Stimulated activated CD8-positive, alpha-beta memory T cell treated with anti-CD3 and anti-CD28 coated beads, Interleukin-2, amount 100 ng/mL, for 48 hours (primary cell): Measurements from ENCODE around the gene ACAP3.

Source experiments
- DNase-seq, 2 donors: peaks; one replicate each; pipeline ENCODE4 v3.0.0-alpha.2; 2020; ENCODE audit warnings: low read depth in 2 of 2

The ACAP3 gene

DNA sequence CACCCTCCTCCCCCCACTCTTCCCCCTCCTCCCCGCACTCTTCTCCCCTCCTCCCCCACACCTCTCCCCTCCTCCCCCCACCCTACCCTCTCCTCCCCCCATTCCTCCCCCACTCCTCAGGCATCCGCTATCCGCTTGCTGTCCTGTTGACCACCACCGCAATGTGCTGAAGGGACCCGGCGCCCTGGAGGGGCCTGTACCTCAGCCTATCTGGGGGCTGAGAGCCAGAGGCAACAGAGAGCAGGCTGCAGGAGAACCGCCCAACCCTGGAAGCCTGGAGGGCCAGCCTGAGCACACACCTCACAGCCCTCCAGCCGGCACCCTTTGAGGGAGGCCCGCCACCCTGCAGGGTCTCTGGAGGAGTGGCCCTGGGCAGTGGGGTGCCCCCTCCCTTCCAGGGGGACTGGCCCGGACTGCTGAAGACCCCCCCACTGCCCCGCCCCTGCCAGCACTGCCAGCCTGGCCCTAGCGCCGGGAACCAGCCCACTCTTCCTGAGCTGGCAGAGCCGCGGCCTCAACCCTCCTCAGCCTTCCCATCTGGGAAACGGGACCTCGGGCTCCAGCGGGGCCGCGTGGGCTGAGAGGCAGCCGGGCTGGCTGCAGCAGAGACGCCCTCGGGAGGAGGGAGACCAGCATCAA is 62.4 kb downstream of the ACAP3 start:
- DNase-seq: no peak

DNA sequence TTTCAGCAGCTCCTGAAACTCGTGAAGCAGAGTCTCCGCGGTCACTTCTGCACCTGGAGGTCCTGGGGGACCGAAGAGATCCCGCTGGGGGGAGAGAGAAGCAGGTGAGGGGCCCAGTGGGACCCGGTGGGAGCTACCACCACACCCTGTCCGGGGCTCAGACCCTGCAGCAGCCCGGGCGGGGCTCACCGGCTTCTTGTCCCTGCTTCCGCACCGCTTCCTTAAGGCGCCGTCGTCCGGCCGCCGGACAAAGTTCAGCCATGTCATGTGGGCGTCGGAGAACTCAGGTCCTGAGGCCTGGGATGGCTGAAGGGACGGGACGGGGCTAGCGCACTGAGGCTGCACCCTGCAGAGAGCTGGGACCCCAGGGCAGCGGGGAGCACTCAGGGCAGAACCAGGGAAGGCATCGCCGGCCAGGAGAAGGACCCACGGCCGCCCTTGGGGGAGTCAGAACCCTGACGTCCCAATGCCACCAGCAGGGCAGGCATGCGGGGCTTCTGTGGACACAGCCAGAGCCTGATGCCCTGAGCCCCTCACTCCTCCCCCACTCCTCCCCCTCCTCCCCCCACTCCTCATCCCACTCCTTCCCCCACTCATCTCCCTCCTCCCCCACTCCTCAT is 63.4 kb downstream of the ACAP3 start:
- no peak for DNase-seq

DNA sequence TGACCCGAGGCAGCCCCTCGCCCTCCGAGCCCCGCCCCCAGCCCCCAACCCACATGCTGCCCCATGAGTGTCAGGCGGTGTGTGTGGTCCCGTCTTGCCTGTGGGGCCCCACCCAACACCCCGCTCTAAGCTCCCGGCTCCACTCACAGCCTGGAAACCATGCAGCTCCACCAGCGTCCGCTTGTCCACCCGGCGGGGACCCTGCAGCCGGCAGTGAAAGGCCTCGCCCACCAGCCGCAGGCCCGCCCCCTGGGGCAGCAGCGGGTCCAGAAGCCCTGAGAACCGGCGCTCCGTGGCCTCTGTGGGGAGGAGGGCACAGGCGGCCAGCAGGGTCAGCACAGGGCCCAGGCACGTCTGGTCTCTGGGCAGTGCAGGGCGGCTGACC is 63.9 kb downstream of the ACAP3 start:
- no peak for DNase-seq

DNA sequence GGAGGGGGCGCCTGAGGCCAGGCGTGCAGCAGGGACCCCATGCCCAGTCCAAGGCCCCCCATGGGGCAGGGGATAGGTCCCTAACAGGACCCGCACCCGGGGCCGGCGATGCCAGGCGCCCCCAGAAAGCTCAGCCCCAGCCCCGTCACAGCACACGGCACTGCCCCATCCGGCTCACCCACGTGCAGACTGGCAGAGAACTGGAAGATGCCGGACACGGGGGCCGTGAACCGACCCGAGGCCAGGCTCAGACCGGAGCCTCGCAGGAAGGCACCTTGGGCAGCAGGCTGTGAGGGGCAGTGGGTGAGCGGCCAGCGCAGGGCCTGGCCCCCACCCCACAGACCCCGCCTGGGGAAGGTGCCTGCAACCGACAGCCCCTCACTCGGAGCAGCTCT is 64.5 kb downstream of the ACAP3 start:
- DNase-seq: no peak

DNA sequence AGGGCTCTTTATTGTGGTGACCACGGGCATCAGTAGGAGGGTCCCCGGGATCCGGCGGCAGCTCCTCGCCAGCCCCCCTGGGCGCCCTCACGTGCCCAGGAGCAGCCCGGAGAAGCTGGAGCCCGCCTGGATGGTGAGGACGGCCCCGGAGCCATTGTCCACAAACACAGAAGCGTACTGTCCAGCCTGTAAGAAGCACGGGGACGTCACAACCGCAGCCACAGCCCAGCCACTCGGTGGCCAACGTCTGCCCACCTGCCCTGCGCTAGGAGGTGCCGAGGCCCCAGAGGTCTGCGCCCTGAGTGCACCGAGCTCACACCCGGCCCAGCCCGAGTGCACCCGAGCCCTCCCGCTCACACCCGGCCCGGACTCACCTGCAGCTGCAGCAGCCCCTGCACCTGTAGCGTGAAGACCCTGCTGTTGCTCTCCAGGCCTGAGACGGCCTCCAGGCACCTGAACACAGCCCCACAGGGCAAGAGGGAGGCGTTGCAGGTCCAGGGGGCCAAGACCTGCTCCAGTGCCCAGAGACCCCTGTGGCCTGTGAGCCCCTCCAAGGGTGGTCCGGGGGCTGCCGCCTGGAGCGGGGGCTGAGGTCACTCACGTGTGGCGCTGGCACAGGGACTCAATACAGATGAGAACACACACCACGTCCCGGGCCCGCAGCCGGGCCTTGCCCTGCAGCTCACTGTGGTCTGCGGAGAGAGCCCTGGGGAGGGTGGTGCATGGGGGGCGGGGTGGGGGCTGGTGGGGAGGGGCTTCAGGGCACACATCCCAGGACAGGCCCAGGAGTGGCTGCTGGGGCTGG is 65.1 kb downstream of the ACAP3 start:
- no peak for DNase-seq
